ENCODE measurements around the gene CUX1.

CUX1 gene

GRCh38 chr7:102272075-102272916 lies 454.9 kb downstream of the CUX1 start:
- H3K4me3 ChIP-seq (ENCODE audit: low read depth, low read length): no peak overlapping the region
- TF ChIP-seq ZNF776 (tag by site-specific recombination; IDR thresholded peaks at IDR 0.05; ENCODE audit: borderline replicate concordance): no peak
- TF ChIP-seq ZNF654 (tag by site-specific recombination; IDR thresholded peaks at IDR 0.05; ENCODE audit: low read depth): peak; percentile 83
- TF ChIP-seq CTCF (tag by site-specific recombination; IDR thresholded peaks at IDR 0.05): peak; percentile 93
- TF ChIP-seq ZNF501 (tag by site-specific recombination; IDR thresholded peaks at IDR 0.05): 0 out of 2 replicates have a peak, but pooled peaks have one; percentile 37
- no peak for TF ChIP-seq ZNF239 (tag by site-specific recombination; IDR thresholded peaks at IDR 0.05)
- TF ChIP-seq KLF17 (tag by site-specific recombination; IDR thresholded peaks at IDR 0.05): peak; percentile 60; the same call in 1 of the 2 replicates
- TF ChIP-seq SALL2 (tag by site-specific recombination; IDR thresholded peaks at IDR 0.05; ENCODE audit: borderline replicate concordance): no peak
- TF ChIP-seq ZFP3 (tag by site-specific recombination; IDR thresholded peaks at IDR 0.05; ENCODE audit: low read depth): no peak
- TF ChIP-seq PRDM10 (tag by site-specific recombination; IDR thresholded peaks at IDR 0.05): peak; percentile 88
- TF ChIP-seq SP7 (tag by site-specific recombination; IDR thresholded peaks at IDR 0.05): peak; percentile 49; the same call in 1 of the 2 replicates
- peak; percentile 87; the same call in 1 of the 2 replicates for TF ChIP-seq ZSCAN30 (tag by site-specific recombination; IDR thresholded peaks at IDR 0.05)
- peak; percentile 30; the same call in 1 of the 2 replicates for TF ChIP-seq ZFHX2 (tag by site-specific recombination; conservative IDR thresholded peaks at IDR 0.05)
- peak; percentile 81 for TF ChIP-seq ZBTB17 (tag by site-specific recombination; IDR thresholded peaks at IDR 0.05)
- no peak for TF ChIP-seq ZNF175 (tag by site-specific recombination; IDR thresholded peaks at IDR 0.05)
- TF ChIP-seq ZEB2 (tag by site-specific recombination; IDR thresholded peaks at IDR 0.05): peak; percentile 45; the same call in 1 of the 2 replicates
- no peak for TF ChIP-seq ZNF214 (tag by site-specific recombination; IDR thresholded peaks at IDR 0.05; ENCODE audit: borderline replicate concordance)
- peak; percentile 78 for TF ChIP-seq ZNF2 (tag by site-specific recombination; IDR thresholded peaks at IDR 0.05)
- TF ChIP-seq HIC1 (tag by site-specific recombination; IDR thresholded peaks at IDR 0.05): peak; percentile 63
- no peak for TF ChIP-seq KLF10 (tag by site-specific recombination; IDR thresholded peaks at IDR 0.05)
- TF ChIP-seq IKZF3 (tag by site-specific recombination; IDR thresholded peaks at IDR 0.05): no peak
- TF ChIP-seq ZNF707 (tag by site-specific recombination; IDR thresholded peaks at IDR 0.05): no peak
- no peak for TF ChIP-seq ZNF560 (tag by site-specific recombination; IDR thresholded peaks at IDR 0.05; ENCODE audit: borderline replicate concordance)
- TF ChIP-seq ZNF530 (tag by site-specific recombination; IDR thresholded peaks at IDR 0.05; ENCODE audit: low read depth): no peak
- H3K9me3 ChIP-seq (ENCODE audit: control insufficient read depth, insufficient read depth, low read depth, low read length): no peaks in the 10 kb centered on the region
- no peak overlapping the region for H3K27ac ChIP-seq (ENCODE audit: extremely low read depth, low read depth, low read length)
- POLR2A ChIA-PET: no interaction called here
- CTCF ChIA-PET: interaction anchor here (0.6 to 5.5 kb wide), 22 partner anchors 10 to 988 kb away, joined by 3 to 39 read pairs (median 4); no protein-coding TSS in a partner anchor
- no peaks in the 10 kb centered on the region for H3K36me3 ChIP-seq (ENCODE audit: control insufficient read depth in 2 of 2, insufficient read depth in 1 of 2, low read length in 2 of 2)
- H3K4me1 ChIP-seq (ENCODE audit: control insufficient read depth, insufficient read depth, low read length): no peaks in the 10 kb centered on the region
